Transverse colon (tissue), 4 donors: Measurements from ENCODE around the gene LRG1.

Source experiments
- EP300 ChIP-seq: sonication (generic); formaldehyde crosslinking; IDR thresholded peaks from one replicate; pipeline ENCODE4 v1.6.1; 2017; ENCODE audit warnings: antibody characterized with exemption, low read depth
- POLR2A ChIP-seq: fragments of 450-650 bp; IDR thresholded peaks from one replicate; pipeline ENCODE4 v1.6.1; 2016; ENCODE audit warnings: antibody characterized with exemption, mild to moderate bottlenecking, moderate library complexity
- POLR2AphosphoS5 ChIP-seq, 3 donors: sonication (generic); formaldehyde crosslinking; IDR thresholded peaks; one replicate each; pipeline ENCODE4 v1.6.1; 2016; ENCODE audit warnings: antibody characterized with exemption in 3 of 3
- TF ChIP-seq, protein P1 (sequence below), 5 experiments: fragments of 200-600 bp in 3 of 5; fragments of 450-650 bp in 2 of 5; sonication (generic) in 3 of 5; IDR thresholded peaks; 1 replicate in 2 of 5; 2 replicates in 3 of 5; pipeline ENCODE4 v1.5.1; 2016 to 2017; ENCODE audit warnings: antibody characterized with exemption in 5 of 5, inconsistent platforms in 3 of 5, mild to moderate bottlenecking in 2 of 5, moderate library complexity in 1 of 5

DNA sequence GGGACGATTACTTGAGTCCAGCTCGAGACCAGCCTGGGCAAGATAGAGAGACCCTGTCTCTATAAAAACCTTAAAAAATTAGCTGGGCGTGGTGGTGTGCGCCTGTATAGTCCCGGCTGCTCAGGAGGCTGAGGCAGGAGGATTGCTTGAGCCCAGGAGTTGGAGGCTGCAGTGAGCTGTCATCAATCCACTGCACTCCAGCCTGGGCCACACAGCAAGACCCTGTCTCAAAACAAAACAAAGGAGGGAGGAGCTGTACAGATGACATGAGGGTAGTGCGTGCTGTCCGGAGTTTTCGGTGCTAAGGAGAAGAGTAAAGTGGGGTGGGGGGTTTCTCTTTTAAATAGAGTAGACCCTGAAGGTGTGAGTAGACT lies 45.2 kb downstream of the LRG1 start:
- TF ChIP-seq, protein P1, sequence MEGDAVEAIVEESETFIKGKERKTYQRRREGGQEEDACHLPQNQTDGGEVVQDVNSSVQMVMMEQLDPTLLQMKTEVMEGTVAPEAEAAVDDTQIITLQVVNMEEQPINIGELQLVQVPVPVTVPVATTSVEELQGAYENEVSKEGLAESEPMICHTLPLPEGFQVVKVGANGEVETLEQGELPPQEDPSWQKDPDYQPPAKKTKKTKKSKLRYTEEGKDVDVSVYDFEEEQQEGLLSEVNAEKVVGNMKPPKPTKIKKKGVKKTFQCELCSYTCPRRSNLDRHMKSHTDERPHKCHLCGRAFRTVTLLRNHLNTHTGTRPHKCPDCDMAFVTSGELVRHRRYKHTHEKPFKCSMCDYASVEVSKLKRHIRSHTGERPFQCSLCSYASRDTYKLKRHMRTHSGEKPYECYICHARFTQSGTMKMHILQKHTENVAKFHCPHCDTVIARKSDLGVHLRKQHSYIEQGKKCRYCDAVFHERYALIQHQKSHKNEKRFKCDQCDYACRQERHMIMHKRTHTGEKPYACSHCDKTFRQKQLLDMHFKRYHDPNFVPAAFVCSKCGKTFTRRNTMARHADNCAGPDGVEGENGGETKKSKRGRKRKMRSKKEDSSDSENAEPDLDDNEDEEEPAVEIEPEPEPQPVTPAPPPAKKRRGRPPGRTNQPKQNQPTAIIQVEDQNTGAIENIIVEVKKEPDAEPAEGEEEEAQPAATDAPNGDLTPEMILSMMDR (IDR thresholded peaks at IDR 0.05) = no peak
- TF ChIP-seq POLR2A (no peak), POLR2AphosphoS5 (IDR thresholded peaks at IDR 0.05) (no peak), EP300 (no peak)
